CD4-positive, alpha-beta T cell treated with Interleukin-4 for 1 hour (primary cell): Measurements from ENCODE around the gene METTL14.

Experiments used
- DNase-seq, 2 donors: peaks; one replicate each; pipeline ENCODE4 v3.0.0-alpha.2; 2020 to 2022

The METTL14 gene

DNA sequence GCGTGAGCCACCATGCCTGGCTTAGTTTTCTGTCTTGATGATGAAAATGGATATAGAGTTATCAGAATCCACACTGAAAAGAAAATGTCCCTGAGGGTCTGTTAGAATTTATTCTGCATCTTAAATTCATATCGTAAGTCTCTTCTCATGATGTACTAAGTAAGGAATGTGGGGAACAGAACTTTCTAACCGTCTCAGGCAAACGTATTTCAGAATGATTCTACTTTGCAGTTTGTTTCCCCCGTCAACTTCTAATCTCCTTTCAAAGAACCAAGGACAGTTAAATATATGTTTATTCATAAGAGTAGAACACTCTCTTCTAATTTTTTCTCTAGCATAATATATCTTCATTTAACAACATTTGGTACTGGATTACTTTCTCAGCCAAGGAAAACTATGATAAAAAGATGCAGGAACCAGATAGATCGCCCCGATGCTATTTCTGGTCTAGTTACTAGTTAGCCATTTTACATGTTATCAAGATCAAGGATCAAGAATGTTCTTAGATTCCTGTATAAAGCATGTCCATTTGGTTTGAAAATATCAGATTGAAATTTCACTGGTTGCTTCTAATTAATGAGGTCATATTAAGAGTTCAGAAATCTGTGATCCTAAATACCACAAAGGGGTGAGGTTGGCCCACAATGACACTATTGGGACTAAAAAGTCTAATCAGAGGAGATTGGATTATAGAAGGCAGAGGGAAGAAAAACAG is 49.5 kb downstream of the METTL14 start:
- no peak for DNase-seq

DNA sequence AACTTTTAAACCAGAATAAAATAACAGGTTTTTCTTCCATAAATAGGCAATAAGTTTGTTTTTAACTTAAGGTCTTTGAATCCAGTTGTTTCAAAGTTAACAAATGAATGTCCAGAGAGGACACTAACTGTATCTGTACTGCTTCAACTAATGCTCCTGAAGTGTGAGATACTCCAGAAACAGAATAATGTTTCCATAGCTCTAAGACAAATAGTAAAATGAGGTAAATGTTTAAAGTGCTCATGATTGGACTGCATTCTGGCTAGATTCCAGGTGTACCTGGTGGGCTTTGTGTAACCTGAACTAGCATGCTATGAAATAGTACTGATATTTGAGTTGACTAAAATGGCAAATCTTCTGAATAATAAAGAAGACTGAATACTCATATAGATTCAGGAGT is 51.7 kb downstream of the METTL14 start:
- DNase-seq: no peak

DNA sequence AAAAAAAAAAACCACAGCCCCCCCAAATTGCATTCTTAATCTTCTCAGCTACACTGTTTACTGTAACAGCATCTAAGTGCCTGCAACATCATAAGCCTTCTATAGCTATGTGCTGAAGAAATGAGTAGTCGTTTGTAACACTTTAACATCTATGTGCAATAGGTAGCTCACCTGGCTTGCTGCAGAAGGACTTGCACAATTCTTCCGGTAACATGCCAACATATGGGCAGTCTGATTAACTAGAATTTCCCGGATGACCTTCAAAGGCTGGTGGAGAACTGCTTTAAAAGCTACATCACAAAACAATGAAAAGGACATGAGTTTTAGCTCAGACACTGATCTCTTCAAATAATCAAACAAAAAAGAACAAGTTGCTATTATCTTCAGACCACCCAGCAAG is 52.9 kb downstream of the METTL14 start:
- no peak for DNase-seq

DNA sequence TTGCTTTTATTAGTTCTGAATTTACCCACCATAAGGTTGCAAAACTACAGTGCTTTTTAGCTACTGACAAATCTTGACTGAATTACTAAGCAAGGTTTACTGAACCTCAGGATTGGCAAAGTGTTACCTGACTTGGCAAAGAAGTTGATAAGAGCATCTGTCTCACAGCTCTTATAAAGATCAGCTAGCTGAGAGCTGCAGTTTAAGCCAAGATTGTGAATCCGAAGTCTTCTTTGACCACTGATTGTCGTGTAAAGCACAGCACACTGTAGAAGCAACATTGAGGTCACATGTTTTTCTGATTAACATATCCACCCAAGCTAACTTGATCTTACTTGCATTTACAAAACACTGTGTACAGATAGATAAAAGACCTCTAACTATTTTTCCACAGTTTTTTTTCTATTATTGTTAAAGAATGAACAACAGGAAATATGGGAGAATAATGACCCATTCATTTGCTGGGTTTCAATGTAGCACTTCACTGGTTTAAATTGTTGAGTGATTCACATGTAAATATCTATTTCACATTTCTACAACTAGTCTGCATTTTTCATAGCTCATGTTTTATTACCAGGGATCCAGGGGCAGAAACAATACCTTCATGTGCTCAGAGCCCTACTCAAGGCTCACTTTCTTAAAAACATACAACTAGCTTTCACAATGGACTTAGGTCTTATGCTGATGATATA is 54.0 kb downstream of the METTL14 start:
- DNase-seq: no peak

DNA sequence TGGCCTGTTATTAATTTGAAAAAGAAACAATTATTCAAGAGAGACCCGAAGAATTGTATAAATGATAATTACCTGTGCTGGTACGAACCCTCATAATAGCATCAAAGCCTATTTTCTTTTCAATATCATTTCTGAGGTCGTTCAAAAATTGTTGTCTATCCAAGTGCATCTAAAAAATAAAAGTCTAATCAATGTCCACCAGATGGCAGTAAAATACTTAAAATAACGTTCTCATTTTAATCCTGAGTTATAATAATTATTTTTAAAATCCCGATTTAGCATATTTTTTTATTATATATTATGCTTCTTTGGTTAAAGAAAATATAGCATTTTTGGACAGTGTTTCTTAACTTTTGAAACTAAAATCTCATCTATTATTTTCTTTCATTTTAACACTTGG is 55.7 kb downstream of the METTL14 start:
- DNase-seq: peak in 1 of 2 donors; percentile 29

DNA sequence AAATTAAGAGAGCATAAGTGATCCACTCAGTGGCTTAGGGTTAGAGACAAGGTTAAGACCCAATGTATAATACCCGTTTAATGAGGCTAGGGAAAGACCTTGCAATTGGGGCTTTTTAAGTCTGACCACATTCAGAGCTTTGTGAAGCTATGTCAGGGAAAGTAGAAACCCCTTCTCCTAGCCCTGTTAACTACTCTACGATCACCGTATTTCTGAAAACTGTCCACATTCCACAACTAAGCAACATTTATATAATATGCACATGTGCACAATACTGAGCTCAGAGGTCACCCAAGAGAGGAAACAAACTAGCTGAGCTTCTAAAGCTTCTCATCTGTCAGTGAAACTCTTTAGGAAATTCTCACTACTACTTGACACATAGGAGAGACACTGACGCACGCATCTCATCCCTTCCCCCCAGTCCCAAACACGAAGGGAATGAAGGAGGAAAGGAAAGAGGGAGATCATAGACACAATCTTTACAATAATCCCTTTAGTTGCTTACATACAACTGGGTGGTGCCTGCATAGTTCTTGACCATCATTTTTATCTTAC is 56.2 kb downstream of the METTL14 start:
- DNase-seq: no peak

DNA sequence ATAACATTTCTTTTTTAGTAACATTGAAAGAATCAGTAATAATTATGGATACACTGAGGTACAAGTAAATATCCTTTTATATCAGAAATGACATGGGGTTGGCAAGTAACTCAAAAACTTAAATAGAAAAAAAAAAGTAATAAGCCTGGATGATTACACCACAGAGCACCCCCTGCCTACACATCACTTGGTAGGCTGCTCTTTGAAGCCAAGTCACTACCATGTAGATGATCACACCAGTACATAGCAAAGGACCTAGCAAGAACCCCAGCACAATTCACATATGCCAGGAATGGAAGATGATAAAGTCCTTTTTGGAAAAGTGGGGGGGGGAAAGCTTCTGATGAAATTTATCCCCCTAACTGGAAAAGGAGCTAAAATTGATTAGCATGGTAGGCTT is 56.9 kb downstream of the METTL14 start:
- DNase-seq: no peak

DNA sequence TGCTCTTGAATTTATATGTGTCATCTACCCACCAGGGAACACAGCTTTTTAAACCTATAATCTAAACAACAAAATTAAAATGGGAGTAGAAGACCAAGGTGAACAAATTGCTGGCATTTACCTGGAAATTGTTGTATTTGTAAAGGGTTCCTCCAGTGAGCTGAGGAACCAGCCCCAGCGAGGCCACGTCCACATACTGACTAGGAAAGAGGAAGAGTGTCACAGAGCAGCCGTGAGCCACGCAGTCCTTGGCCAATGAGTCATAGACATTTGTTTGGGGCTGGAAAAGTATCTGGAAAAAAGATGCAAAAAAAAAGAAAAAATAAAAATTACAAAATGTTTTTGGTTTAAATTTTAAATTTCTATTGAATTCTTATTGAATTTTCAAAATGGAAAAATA is 58.7 kb downstream of the METTL14 start:
- no peak for DNase-seq

DNA sequence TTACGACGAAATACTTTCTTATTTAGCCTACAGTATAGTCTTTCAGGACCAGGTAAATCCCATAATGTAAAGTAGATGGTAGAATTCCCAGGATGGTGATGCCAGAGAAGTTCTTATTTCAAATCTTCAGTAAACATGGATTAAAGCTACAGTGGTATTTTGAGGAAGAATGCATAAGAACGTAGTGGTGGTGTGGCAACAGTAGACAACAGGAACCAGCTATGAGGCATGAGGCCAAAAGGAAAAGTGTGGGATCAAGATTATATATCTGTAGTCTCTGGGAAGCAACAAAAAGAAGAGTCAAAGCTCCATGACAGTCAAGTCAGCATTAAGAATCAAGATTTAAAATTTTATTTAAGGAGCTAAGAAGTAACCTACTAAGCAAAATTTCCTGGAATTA is 60.2 kb downstream of the METTL14 start:
- DNase-seq: no peak

DNA sequence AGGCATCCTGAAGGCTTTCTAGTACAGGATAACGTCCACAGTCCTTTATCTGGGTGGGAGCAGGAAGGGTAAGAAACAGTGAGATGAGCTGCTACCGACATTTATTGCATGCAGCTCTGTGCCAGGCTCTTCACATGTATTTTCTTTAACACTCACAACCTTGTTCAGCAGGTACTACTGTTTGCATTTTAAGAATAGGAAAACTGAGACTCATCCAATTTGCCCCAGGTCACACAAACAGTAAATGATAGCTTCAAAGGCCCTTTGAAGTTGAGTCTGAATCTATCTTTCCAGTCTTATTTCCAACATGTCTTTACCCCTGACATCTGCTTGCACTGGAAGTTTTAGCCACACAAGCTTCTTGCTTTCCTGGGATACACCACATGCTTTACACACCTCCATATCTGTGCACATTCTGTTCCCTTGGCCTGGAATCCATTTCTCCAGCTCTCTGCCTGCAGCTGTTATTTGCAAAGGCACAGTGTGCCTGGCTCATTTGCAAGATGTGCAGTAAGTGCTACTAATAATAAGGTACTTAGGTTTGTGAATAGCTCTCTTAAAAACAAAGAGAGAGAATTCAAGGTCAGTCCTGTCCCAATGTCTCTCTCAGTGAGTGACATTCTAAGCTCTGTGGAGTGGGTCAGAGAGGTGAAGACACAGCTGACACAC is 61.2 kb downstream of the METTL14 start:
- DNase-seq: no peak

DNA sequence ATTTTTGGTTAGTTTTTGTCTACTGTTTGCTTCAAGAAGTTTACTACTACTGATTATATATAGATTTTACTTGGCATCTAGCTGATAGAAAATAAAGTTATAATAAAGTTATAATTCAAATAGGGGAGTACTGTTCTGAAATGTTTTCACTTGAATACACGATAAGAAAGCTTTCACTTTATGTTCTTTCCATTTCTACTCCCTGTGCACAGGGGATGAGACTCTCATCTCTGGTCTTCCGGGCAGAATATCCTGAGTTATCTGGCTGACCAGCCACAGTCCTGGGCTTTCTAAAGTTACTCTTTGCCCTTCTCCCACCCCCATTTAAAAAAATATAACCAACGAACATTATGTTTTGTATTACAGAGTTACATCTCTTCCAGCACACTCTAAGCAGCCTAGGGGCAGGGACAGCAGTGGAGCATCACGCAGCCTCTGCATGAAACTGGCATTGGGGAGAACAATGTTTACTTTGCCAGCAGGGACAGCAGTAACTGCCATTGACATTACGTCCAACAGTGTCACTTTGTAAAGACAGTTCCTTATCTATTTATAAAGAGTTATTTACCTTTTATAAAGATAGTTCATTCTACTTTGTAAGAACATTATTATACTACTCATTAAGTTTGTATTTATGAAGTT is 64.3 kb downstream of the METTL14 start:
- DNase-seq: no peak

DNA sequence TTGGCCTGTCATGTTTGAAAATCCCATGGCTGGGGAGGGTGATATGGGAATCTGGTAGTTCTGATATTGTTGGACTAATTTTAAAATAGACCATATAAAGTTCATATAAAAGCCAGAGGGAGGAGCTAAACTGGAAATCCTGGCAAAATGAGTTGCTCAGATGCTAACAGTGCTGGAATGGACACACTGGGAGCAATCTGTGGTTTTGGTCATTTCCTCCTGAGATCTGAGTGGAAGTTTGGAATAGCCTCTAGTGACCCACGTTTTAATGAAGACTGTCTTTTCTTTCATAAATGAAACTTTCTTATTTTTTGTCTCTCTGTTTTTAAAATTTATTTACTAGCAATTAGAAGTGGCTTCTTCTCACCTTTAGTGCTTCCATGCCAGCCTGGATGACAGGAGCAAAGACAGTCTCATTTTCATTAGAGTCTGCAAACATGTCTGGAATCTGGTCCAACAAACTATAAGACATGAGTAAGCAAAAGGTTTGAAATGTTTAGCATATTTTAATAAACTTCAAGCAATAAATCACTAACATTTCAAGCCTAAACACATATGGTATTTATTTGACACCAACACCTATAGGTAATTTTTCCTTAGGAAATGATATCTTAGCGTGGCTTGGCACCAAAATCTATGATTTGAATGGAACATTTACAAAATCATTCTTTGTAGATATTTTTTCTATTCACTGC is 66.6 kb downstream of the METTL14 start:
- no peak for DNase-seq

DNA sequence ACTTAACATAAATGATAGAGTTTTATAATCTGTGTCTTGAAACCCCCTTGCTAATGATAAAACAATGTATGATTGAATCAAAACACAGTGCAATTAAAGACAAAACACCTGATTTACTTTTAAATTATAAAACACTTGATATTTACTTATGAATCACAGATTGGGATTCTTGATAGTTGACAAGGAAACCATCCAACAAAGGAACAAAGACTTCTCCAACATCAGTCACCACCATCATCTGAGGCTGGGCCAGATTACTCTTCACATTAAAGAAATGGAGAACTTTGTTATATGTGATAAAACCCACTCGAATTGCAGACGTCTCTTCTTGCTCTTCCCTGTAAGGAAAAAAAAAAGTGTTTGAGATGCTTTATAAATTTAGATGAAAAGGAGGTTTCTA is 67.4 kb downstream of the METTL14 start:
- no peak for DNase-seq

DNA sequence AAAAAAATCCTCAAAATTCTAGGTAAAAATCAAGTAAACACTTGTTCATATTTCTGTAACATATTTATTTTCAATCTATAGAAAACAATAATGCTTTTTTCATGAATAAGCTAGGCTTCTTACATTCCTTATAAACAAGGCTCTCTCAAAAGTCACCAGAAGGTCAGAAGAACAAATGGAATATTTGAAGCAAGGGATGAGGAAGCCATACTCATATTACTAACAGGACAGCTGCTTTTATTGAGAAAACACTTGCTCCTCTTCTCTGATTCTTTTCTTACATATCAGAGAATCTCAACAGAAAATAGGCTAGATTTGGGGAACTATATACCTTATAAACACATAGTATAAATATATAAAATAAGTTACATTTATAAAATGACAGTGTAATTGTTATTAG is 67.9 kb downstream of the METTL14 start:
- no peak for DNase-seq

DNA sequence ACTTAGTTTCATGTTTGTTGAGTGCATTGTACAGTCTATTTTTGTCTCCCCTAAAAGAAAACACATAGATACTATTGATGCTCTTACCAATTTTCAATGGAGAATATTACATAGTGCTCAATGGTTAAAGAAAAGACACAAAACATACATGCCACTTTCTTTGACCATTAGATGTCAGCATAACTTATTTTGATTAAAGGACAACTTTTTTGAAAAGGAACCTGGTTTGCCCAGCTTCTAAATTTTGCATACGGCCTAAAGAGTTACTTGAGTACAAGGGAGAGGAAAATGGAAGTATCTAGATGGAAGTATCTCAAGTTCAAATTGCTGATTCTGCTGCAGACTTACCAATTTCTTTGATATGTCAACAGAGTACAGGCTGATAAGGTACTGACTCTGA is 68.5 kb downstream of the METTL14 start:
- DNase-seq: no peak

DNA sequence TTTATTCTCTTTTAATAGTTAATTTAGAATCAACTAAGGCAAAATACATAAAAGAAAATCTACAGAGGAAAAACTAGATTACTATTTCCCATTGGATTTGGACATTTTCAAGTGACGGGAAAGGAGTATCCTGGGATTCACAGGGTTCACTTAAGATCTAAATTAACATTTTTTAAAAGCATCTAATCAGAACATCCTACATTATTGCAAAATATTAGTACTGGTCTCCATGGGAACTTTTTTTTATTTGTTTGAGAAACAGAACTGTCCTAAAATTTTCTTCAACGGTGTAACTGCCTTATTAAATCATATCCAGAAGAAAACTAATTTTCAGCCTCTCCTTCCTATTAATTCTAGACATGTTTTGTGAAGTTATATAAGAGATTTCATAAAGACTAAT is 69.7 kb downstream of the METTL14 start:
- no peak for DNase-seq

DNA sequence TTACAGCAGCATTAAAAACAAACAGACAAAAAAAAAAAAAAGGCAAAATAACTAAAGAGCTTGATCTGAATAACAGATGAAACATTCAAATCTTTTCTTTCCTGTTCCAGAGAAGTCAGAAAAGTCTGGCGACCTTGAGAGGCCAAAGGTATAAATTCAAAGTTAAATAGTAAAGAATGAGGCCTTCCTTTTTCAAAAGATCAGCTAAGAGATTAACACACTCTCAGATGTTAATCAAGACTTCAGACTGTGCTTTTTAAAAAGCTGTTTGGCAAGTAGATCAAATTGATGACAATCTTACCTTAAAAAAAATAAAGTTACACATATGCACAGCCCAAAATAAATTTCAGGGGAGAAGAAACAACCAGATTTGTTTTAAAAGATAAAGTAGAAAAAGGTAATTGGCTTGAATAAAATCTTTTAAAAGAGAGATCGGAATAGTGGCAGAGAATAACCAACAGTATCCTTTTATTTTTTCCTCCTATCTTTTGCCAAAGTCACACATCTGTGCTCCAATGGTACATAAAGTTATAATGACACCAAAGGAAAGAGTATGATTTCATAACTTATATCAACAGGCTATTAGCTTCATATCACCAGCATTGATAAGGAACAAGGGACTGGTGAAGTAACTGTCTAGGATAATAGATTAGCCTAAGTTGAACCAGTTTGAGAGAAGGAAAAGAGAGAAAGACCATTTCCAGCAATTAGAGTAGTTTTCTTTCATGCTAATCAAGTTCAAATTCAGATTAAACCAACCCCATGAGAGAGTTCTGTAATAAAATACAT is 70.4 kb downstream of the METTL14 start:
- DNase-seq: no peak

DNA sequence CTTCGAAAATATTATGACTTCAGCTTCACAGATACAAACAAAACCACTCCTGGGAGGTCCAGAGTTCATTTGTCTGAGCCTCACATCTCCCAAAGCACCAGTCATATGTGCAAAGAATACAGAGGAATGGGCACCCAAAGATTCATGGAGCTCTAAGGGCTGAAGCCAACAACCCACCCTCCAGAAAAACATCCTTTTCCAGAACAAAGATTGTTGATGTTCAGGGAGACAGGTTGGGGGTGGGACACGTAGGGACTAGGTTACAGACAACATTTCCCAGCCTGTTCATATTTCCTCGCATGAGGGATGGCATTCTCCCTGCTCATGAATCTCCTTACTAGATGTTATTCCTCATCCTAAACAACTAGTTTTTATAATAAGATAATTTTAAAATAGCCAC is 71.2 kb downstream of the METTL14 start:
- DNase-seq: no peak

DNA sequence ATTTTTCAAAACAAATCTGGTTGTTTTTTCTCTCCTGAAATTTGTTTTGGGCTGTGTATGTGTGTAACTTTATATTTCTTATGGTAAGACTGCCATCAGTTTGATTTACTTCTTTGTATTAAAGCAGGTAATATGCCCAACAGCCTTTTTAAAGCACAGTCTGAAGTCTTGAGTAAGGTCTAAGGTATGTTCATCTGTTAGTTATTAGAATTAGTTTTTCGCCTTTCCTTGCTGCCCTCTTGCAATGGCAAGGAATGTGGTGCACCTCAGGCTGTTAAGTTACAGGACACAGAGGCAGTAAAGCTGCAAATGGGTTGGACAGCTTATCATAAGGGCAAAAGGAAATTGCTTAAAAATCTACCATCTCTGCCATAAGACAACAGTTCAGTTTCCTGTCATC is 71.8 kb downstream of the METTL14 start:
- no peak for DNase-seq

DNA sequence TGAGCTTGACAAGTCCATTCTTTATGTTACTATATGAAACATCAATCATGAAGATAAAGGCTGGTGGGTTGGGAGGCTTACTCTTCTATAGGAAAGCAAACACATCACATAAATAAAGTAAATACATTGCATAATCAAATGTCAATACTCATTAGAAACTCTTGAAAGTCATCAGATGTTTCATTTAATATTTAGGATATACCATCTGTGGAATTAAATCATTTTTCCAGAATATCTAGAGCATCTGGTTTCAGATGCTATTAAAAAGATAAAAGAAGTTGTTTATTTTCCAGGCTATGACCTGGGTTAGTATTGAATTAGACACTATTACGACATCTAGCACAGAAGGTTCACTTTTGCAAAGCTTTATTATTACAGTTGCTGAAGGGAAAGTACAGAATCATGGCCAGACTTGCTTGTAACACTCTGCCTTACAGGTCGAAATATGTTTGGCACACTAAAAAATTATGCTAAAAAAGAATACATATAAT is 72.6 kb downstream of the METTL14 start:
- DNase-seq: no peak

DNA sequence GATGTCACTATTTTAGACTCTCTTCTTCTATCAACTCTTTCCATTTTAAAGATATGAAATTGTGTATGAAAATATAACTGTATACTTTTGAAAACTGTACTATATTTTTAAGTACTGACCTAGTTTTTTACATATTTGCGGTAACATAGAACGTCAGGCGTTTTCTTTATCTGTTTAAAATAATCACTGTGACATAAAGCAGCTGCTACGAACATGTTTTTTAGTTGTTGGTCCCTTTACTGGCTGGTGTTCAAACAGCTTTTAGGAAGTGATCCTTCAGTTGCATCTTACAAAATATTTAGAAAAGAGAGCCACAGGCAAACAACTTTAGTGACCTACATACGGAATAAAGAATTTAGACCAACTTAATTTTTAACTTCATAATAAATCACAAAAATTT is 73.1 kb downstream of the METTL14 start:
- DNase-seq: no peak

DNA sequence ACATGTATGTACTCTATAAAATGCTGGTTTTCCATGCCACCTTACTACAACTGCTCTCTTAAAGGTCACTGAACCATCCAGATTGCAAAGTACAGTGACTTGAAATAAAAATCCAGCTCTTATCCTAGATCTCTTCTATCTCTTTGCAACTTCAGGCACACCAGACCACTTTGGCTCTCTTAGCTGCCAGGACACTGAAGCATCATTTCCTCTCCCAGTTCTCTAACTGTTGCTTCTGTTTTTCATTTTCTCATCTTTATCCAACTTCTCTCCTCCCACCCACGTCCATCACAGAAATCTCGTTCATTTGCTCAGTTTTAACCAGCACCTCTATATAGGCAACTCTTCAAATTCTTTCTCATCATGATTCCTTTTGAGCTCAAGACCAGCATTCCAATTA is 74.3 kb downstream of the METTL14 start:
- no peak for DNase-seq
